Fibroblast of lung (primary cell): ENCODE data around the gene OTC.

Source experiments
- CTCF ChIP-seq, 2 donors: IDR thresholded peaks in 1 of 2; conservative IDR thresholded peaks in 1 of 2; 1 replicate in 1 of 2; 2 replicates in 1 of 2; pipeline ENCODE4 v1.5.1; 2011 to 2012; ENCODE audit warnings: low read length in 2 of 2, control low read depth in 1 of 2, inconsistent platforms in 1 of 2, low read depth in 1 of 2, mild to moderate bottlenecking in 1 of 2
- EZH2 ChIP-seq: IDR thresholded peaks from 2 replicates; pipeline ENCODE4 v1.5.1; 2012; ENCODE audit warnings: low read length, control low read depth, mild to moderate bottlenecking; ENCODE audit errors: missing control alignments

- TF ChIP-seq CTCF (conservative IDR thresholded peaks at IDR 0.05 in 1 of 2, IDR thresholded peaks at IDR 0.05 in 1 of 2; ENCODE audit: low read depth in 1 of 2, low read length in 2 of 2) (no peak), EZH2 (no peak)
These were observed 74.4 kb downstream of the OTC start for GRCh38 chrX:38426785-38427184.
